HFFc6 (cell line): ENCODE data around the gene ATP11A. TPM values are rescaled to one million over a fixed set of nuclear protein-coding genes. Genes with fewer than 3 reads are reported as not detected.

ENCODE experiments used
- DNase-seq: peaks from one replicate; pipeline ENCODE4 v3.0.0-alpha.2; 2018
- H3K27ac Mint-ChIP-seq: 2 replicates; pipeline ENCODE4 v1.8.0; 2020; ENCODE audit warnings: mild to moderate bottlenecking, mixed read lengths
- H3K27me3 Mint-ChIP-seq: 2 replicates; pipeline ENCODE4 v1.8.0; 2021; ENCODE audit warnings: mild to moderate bottlenecking, moderate library complexity, mixed read lengths; ENCODE audit not compliant: insufficient read depth
- H3K36me3 Mint-ChIP-seq: 2 replicates; pipeline ENCODE4 v1.8.0; 2021; ENCODE audit warnings: low read depth, mixed read lengths
- H3K4me1 Mint-ChIP-seq: 2 replicates; pipeline ENCODE4 v1.8.0; 2020; ENCODE audit warnings: low read depth, mixed read lengths
- H3K4me3 Mint-ChIP-seq: 2 replicates; pipeline ENCODE4 v1.8.0; 2020; ENCODE audit warnings: mild to moderate bottlenecking, moderate library complexity, mixed read lengths
- H3K9me3 Mint-ChIP-seq: 2 replicates; pipeline ENCODE4 v1.8.0; 2020; ENCODE audit warnings: mild to moderate bottlenecking, mixed read lengths
- total RNA-seq, 6 experiments: library from RNA; stranded (reverse); fragmentation: NEBNext Ultra II Directional; extraction: Animal tissue kit (Norgen Biotek cat#: 25700); gene quantifications; 2 replicates in 1 of 6; 3 replicates in 5 of 6; pipeline ENCODE4 v1.2.3, GENCODE V29; 2021
- TF ChIP-seq, protein P1 (sequence below): fragments of 200-600 bp; sonication (generic); IDR thresholded peaks from 2 replicates; pipeline ENCODE4 v1.5.0; 2021; ENCODE audit warnings: antibody characterized with exemption, mild to moderate bottlenecking

The ATP11A gene
- total RNA-seq, 6 experiments from 2014 or later, result 4.3 to 29.9 (median 6.5) TPM

DNA sequence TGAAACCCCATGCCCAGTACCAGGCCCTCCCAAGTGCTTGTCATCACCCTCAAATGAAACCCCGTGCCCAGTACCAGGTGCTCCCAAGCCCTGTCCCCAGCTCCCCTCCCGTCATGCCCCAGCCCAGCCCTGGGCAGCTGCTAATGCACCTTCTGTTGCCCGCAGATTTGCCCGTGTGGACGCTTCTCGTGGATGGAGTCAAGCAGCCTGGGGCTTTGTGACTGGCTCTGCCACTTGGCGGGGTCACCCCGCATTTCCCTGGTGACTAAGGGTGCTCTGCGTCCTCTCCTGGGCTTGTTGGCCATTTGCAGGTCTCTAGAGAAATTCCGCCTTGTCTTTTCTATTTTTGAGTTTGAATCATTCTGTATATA, 82.7 kb downstream of the ATP11A start:
- DNase-seq, result no peak
- no peak overlapping the region for H3K27ac Mint-ChIP-seq

DNA sequence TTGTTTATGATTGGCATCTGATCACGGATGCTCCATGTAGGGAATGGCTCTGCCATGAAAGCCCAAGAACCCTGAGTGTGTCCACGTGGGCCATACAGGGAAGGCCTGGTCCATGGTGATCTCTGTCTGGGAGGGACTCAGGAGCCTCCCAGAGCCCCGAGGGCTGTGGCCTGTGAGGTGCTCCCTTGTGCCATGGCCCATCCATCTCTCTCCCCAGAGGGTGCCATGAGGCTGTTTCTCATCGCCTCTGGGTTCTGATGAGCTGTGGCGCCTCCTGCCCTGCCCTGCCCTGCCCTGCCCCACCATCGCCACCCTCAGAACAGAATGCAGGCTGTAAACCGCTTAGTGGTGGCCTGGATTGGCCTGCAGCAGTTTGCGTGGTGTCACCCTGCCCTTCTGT, 83.1 kb downstream of the ATP11A start:
- TF ChIP-seq, protein P1, sequence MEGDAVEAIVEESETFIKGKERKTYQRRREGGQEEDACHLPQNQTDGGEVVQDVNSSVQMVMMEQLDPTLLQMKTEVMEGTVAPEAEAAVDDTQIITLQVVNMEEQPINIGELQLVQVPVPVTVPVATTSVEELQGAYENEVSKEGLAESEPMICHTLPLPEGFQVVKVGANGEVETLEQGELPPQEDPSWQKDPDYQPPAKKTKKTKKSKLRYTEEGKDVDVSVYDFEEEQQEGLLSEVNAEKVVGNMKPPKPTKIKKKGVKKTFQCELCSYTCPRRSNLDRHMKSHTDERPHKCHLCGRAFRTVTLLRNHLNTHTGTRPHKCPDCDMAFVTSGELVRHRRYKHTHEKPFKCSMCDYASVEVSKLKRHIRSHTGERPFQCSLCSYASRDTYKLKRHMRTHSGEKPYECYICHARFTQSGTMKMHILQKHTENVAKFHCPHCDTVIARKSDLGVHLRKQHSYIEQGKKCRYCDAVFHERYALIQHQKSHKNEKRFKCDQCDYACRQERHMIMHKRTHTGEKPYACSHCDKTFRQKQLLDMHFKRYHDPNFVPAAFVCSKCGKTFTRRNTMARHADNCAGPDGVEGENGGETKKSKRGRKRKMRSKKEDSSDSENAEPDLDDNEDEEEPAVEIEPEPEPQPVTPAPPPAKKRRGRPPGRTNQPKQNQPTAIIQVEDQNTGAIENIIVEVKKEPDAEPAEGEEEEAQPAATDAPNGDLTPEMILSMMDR, result no peak; the same call in 1 of the 2 replicates

More for the DNA sequence above, 82.7 kb downstream of the ATP11A start:
- no peaks in the 10 kb centered on the region; the same call in 1 of the 2 replicates for H3K27me3 Mint-ChIP-seq
- TF ChIP-seq, protein P1, result peak; percentile 63
- no peaks in the 10 kb centered on the region; the same call in 1 of the 2 replicates for H3K36me3 Mint-ChIP-seq
- H3K9me3 Mint-ChIP-seq, result peaks cover 4% of the 10 kb centered on the region; the same call in 1 of the 2 replicates
- no peak overlapping the region for H3K4me3 Mint-ChIP-seq
- no peaks in the 10 kb centered on the region for H3K4me1 Mint-ChIP-seq

DNA sequence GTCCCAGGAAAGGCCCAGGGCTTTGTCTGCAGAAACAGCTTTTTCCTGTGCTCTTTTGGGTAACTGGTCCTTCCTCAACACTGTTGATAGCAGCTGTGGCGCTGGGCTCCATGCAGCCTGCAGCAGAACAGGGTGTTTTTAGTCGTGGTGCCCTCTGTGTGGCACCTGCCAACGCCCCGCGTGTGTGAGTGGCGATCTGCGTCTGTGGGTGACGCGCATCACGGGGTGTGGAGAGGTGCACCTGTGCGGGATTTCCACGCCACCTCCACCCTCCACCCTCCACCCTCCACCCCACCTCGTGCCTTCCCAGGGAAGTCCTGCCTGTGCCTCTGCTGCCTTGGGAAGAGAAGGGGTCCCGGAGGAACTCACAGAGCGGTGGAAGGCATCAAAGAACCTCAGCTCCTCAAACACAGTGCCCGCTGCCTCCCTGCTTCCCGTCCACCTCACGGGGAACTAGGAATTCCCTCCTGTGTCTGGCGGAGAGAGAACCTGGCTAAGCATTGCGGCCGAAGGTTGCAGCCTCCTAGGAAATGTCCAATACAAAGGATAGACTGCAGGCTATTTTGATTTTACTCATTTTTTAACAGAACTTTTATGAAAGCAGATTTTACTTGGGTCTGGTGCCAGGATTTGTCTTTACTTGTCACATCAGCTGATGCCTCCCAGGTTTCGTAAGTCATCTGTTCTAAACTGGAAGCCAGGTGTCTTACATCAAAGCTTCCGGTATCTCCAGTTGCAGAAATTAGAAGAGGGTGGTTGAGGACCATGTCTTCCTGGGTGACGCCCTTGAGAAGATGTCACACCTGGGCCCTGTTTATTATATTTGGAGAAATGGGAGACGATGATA, 84.0 kb downstream of the ATP11A start:
- no peaks in the 10 kb centered on the region; the same call in 1 of the 2 replicates for H3K9me3 Mint-ChIP-seq
- H3K27me3 Mint-ChIP-seq, result no peaks in the 10 kb centered on the region; the same call in 1 of the 2 replicates
- no peaks in the 10 kb centered on the region; the same call in 1 of the 2 replicates for H3K36me3 Mint-ChIP-seq
- H3K27ac Mint-ChIP-seq, result no peak overlapping the region
- no peak overlapping the region for H3K4me3 Mint-ChIP-seq
- TF ChIP-seq, protein P1, result no peak
- DNase-seq, result no peak
- H3K4me1 Mint-ChIP-seq, result no peaks in the 10 kb centered on the region

More for the DNA sequence above, 83.1 kb downstream of the ATP11A start:
- Mint-ChIP-seq H3K27me3 (no peaks in the 10 kb centered on the region; the same call in 1 of the 2 replicates), H3K4me1 (no peaks in the 10 kb centered on the region), H3K27ac (no peak overlapping the region), H3K36me3 (no peaks in the 10 kb centered on the region; the same call in 1 of the 2 replicates), H3K4me3 (no peak overlapping the region), H3K9me3 (peaks cover 2% of the 10 kb centered on the region; the same call in 1 of the 2 replicates)
- no peak for DNase-seq

DNA sequence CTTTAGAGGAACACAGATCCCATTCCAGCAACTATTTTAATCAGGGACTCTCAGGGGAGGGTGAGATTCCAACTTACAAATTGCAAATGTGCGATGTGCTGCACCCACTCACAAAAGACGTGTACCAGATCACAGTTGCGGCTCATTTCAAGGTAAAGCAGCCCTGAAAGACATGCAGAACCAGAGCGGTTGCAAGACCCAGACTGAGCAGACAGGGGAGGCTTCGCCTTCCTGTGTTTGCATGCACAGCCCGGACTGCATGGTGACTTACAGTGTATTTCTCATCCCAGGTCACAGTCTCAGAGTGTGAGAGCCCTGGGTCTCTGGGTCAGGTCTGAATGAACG, 84.6 kb downstream of the ATP11A start:
- Mint-ChIP-seq H3K27me3 (no peaks in the 10 kb centered on the region), H3K4me3 (no peak overlapping the region), H3K4me1 (no peaks in the 10 kb centered on the region), H3K27ac (no peak overlapping the region), H3K9me3 (no peaks in the 10 kb centered on the region; the same call in 1 of the 2 replicates), H3K36me3 (no peaks in the 10 kb centered on the region; the same call in 1 of the 2 replicates)
- TF ChIP-seq, protein P1, result no peak
- DNase-seq, result no peak

DNA sequence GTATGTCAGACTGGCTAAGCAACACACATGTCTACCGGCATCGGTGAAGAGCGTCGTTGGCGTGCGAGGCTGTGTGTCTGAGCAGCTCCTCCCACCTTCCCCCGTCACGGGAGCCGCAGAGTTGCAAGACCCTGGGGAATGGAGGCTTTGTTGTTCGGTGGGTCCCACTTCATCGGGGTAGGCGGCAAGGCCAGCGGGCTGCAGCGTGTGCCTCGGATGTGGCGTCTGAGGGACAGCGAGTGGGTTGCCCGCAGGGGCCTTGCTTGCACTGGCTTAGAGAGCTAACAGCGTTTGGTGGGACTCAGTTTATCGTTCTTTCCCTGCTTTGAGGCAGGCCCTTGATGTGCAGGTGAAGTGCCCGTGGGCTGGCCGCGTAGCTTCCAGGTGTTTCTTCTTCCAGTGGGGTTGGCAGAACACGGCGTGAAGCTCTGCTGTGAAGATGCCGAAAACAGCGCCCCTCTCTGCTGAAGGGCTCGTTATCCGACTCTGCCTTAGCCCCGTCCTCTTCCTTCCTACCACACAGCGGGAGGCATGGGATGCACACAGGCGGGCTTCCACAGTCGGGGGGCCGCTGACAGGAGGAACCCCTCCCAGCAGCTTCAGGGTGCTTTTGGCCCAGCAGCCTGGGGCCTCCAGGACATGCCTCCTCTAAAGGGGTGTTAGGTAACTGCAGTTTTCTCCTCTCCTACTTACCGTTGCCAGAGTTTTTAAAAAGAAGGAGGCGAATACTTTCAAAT, 85.2 kb downstream of the ATP11A start:
- no peaks in the 10 kb centered on the region; the same call in 1 of the 2 replicates for H3K36me3 Mint-ChIP-seq
- no peak overlapping the region for H3K27ac Mint-ChIP-seq
- H3K9me3 Mint-ChIP-seq, result no peaks in the 10 kb centered on the region; the same call in 1 of the 2 replicates
- H3K4me1 Mint-ChIP-seq, result no peaks in the 10 kb centered on the region; the same call in 1 of the 2 replicates
- H3K4me3 Mint-ChIP-seq, result no peak overlapping the region
- TF ChIP-seq, protein P1, result no peak
- DNase-seq, result no peak
- no peaks in the 10 kb centered on the region for H3K27me3 Mint-ChIP-seq
